KMS-11 (cell line): ENCODE results near the gene RAD51B.

Experiments
- H2AFZ ChIP-seq: fragments of 200-600 bp; sonication (generic); 2 replicates; pipeline ENCODE4 v1.6.1; 2016; ENCODE audit warnings: antibody characterized with exemption, mixed run types, low read depth
- H3K27ac ChIP-seq: fragments of 200-600 bp; sonication (generic); 2 replicates; pipeline ENCODE4 v1.6.1; 2016; ENCODE audit warnings: mild to moderate bottlenecking, mixed run types
- H3K27me3 ChIP-seq: fragments of 200-600 bp; sonication (generic); 2 replicates; pipeline ENCODE4 v1.6.1; 2017; ENCODE audit warnings: mild to moderate bottlenecking, low read depth, mixed run types, moderate library complexity; ENCODE audit not compliant: insufficient read depth
- H3K36me3 ChIP-seq: fragments of 200-600 bp; sonication (generic); 2 replicates; pipeline ENCODE4 v1.6.1; 2017; ENCODE audit warnings: mild to moderate bottlenecking, mixed run types; ENCODE audit not compliant: insufficient read depth
- H3K4me1 ChIP-seq: fragments of 200-600 bp; sonication (generic); 2 replicates; pipeline ENCODE4 v1.6.1; 2016; ENCODE audit warnings: mild to moderate bottlenecking, low read depth, mixed run types; ENCODE audit not compliant: poor library complexity, severe bottlenecking
- H3K4me2 ChIP-seq: fragments of 200-600 bp; sonication (generic); 2 replicates; pipeline ENCODE4 v1.7.0; 2016; ENCODE audit warnings: mild to moderate bottlenecking, mixed run types
- H3K4me3 ChIP-seq: fragments of 200-600 bp; sonication (generic); IDR thresholded peaks from 2 replicates; pipeline ENCODE4 v1.6.1; 2017; ENCODE audit warnings: low read depth, low read length, mixed read lengths; ENCODE audit not compliant: insufficient read depth
- H3K79me2 ChIP-seq: fragments of 200-600 bp; sonication (generic); 2 replicates; pipeline ENCODE4 v1.6.1; 2016; ENCODE audit warnings: low read depth, mixed run types; ENCODE audit not compliant: insufficient read depth
- H3K9ac ChIP-seq: fragments of 200-600 bp; sonication (generic); 2 replicates; pipeline ENCODE4 v1.6.1; 2016; ENCODE audit warnings: mild to moderate bottlenecking, mixed run types
- H4K20me1 ChIP-seq: fragments of 200-600 bp; sonication (generic); 2 replicates; pipeline ENCODE4 v1.6.1; 2016; ENCODE audit warnings: mild to moderate bottlenecking, mixed run types; ENCODE audit not compliant: insufficient read depth
- TF ChIP-seq, protein P1 (sequence below): fragments of 200-600 bp; sonication (generic); conservative IDR thresholded peaks from 2 replicates; pipeline ENCODE4 v1.6.1; 2017; ENCODE audit warnings: low read depth, mild to moderate bottlenecking, antibody characterized with exemption, low read length, moderate library complexity, mixed read lengths

Gene RAD51B

DNA sequence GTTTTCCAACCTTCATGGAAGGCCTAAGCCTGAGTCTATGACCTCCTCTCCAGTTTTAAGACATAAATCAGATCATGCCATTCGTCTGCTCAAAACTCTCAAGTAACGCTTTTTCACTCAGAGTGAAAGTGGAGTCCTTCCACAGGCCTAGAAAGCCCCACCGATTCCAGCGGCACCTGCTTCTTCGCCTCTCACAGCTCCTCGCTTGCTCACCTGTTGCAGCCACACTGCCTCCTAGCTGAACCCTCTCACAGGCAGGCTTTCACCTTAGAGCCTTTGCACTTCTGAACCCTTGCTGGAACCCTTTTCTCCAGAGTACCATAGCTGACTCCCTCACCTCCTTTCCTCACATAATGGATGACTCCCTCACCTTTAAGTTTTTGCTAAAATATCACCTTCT lies 672.2 kb downstream of the RAD51B start:
- Histone ChIP-seq H3K4me2 (no peak overlapping the region), H2AFZ (no peak overlapping the region), H4K20me1 (no peaks in the 10 kb centered on the region), H3K79me2 (no peaks in the 10 kb centered on the region), H3K27ac (no peak overlapping the region), H3K36me3 (no peaks in the 10 kb centered on the region), H3K4me1 (no peaks in the 10 kb centered on the region), H3K4me3 (no peak overlapping the region), H3K27me3 (no peaks in the 10 kb centered on the region), H3K9ac (no peak overlapping the region)
- TF ChIP-seq, protein P1, sequence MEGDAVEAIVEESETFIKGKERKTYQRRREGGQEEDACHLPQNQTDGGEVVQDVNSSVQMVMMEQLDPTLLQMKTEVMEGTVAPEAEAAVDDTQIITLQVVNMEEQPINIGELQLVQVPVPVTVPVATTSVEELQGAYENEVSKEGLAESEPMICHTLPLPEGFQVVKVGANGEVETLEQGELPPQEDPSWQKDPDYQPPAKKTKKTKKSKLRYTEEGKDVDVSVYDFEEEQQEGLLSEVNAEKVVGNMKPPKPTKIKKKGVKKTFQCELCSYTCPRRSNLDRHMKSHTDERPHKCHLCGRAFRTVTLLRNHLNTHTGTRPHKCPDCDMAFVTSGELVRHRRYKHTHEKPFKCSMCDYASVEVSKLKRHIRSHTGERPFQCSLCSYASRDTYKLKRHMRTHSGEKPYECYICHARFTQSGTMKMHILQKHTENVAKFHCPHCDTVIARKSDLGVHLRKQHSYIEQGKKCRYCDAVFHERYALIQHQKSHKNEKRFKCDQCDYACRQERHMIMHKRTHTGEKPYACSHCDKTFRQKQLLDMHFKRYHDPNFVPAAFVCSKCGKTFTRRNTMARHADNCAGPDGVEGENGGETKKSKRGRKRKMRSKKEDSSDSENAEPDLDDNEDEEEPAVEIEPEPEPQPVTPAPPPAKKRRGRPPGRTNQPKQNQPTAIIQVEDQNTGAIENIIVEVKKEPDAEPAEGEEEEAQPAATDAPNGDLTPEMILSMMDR, result no peak

DNA sequence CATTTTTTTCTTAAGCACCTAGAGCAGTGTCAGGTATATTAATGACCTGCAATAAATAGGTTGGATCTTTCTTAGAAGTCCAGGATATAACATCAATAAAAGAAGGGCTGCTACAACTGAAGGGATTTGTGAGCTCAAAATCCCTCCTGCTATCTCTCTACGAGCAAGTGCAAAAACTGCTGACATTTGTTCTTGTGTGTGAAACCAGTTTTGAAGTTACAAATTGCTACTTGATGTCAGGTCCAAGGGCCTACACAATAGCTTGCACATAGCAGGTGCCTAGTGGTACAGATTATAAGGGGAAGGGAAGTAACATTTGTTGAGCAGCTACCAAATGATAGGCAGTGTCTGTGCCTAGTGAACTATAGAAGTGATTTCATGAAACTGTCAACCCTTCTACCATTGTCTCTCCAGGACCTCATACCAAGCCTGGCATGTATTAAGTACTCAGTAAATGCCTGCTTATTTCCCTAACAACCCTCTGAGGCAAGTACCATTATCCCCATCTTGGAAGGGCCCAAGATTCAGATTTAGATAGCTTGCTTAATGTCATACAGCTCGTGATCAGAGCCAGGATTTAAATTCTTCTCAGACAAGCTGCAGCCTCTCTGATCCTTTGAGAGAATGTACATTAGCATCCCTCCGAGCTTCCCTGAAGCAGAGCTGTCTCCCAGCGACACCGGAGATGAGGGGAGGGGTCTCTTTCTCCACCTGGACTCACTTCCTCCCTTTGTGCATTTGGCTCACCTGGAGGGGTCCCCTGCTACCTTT lies 673.0 kb downstream of the RAD51B start:
- H3K9ac ChIP-seq, result no peak overlapping the region
- H3K4me1 ChIP-seq, result no peaks in the 10 kb centered on the region
- no peak overlapping the region for H3K4me2 ChIP-seq
- H3K27ac ChIP-seq, result no peak overlapping the region
- H3K36me3 ChIP-seq, result no peaks in the 10 kb centered on the region
- TF ChIP-seq, protein P1, result no peak
- no peaks in the 10 kb centered on the region for H3K27me3 ChIP-seq
- no peak overlapping the region for H2AFZ ChIP-seq
- H3K4me3 ChIP-seq, result no peak overlapping the region
- H4K20me1 ChIP-seq, result no peaks in the 10 kb centered on the region
- H3K79me2 ChIP-seq, result no peaks in the 10 kb centered on the region

DNA sequence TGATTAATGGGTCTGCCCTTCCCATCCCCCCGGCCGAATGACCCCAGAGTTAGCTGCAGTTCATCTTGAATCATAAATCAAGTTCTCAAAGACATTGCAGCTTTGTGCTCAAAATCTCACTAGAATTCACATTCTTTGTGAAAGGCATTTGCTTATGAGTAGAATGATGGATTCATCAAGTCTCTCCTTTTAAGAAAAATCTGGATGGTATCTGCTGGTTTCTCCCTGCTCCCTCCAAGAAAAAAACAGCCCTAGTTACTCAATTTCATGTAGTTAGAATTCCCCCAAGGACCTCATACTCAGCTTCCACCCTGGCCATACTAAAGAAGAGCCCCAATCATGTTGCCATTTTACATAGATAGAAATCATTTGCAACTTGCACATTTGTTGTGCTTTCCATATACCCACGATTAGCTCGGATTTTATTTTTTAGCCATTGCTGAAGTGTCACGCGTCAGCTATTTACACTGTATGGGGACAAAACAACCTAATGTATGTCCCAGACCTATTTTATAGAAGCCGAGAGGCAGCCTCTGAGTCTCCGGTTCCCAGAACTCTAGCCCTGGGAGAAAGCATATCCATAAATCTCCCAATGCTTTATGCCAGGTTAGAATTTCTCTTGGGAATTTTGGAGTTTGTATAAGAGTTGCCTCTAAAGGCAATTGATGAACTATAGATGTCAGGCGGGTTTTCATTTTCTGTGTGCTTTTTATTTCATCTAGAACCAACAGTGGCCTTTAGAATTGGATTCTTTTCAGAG lies 673.8 kb downstream of the RAD51B start:
- Histone ChIP-seq H3K4me1 (no peaks in the 10 kb centered on the region), H4K20me1 (no peaks in the 10 kb centered on the region), H3K79me2 (no peaks in the 10 kb centered on the region), H3K9ac (no peak overlapping the region), H3K4me2 (no peak overlapping the region), H3K4me3 (no peak overlapping the region), H3K27me3 (no peaks in the 10 kb centered on the region), H2AFZ (no peak overlapping the region), H3K27ac (no peak overlapping the region), H3K36me3 (no peaks in the 10 kb centered on the region)
- TF ChIP-seq, protein P1, result no peak

DNA sequence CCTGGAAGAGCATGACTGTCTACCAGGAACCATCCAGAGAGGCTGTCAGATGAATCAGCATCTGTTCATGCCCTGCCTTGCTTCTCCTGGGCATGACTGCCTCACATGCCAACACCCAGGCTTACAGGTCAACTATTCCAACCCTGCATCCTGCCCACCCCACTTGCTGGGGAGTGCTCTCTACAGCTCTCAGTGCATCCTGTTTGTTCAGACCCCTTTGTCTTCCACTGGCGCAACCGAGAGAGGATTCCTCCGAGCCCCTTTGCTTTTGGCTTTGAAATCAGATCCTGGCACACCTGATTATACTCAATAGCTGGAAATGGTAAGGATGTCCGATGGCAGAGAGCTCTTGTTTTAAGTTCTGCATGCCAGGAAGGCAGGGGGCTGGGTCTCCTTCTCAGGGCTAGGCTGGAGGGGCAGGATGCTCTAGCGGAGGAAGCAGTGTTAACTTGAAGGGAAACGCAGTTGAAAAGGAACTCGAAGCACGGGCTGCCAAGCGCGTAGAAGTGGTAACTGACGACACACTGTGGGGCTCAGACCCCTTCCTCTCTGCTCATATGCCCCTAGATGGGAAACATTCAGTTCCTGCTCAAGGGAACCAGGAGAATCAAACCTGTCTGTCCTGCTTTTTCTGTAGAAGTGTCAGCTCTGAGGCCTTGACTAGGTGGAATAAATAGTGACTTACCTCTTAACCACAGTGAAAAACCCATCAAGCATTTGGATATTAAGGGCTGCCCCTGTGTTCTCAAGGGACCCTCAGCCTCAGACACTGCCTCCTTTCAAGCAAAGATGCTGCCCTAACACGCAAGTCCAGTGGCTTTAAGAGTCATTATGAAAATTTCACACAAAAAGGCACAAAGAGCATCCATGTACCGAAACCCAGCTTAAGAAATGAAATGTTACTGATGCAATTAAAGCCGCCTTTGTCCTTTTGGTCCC lies 675.8 kb downstream of the RAD51B start:
- Histone ChIP-seq H3K4me3 (no peak overlapping the region), H3K27ac (no peak overlapping the region), H3K36me3 (no peaks in the 10 kb centered on the region), H3K27me3 (no peaks in the 10 kb centered on the region), H3K9ac (no peak overlapping the region), H2AFZ (no peak overlapping the region), H4K20me1 (no peaks in the 10 kb centered on the region), H3K4me1 (no peaks in the 10 kb centered on the region), H3K4me2 (no peak overlapping the region), H3K79me2 (no peaks in the 10 kb centered on the region)
- TF ChIP-seq, protein P1, result no peak
